Transverse colon (tissue), 4 donors: ENCODE measurements around the gene SFMBT1. TPM values are rescaled to one million over a fixed set of nuclear protein-coding genes. Genes with fewer than 3 reads are reported as not detected.

ENCODE experiments used
- DNase-seq: peaks from one replicate; pipeline ENCODE4 v3.0.0-alpha.2; 2019
- H3K27ac ChIP-seq, 4 donors: fragments of 200-600 bp; sonication (generic); 2 replicates each; pipeline ENCODE4 v1.5.1; 2016 to 2018; ENCODE audit warnings: inconsistent platforms in 4 of 4
- H3K27me3 ChIP-seq: fragments of 200-600 bp; sonication (generic); 2 replicates; pipeline ENCODE4 v1.5.1; 2017; ENCODE audit warnings: inconsistent platforms
- H3K36me3 ChIP-seq, 4 donors: fragments of 200-600 bp; sonication (generic); 2 replicates each; pipeline ENCODE4 v1.5.1; 2017 to 2019; ENCODE audit warnings: inconsistent platforms in 4 of 4
- H3K4me1 ChIP-seq, 4 donors: fragments of 200-600 bp; sonication (generic); 2 replicates each; pipeline ENCODE4 v1.5.1; 2017 to 2020; ENCODE audit warnings: inconsistent platforms in 4 of 4
- H3K4me3 ChIP-seq, 4 donors: fragments of 200-600 bp; sonication (generic); 1 replicate in 1 of 4; 2 replicates in 3 of 4; pipeline versions ENCODE4 v1.5.1 to v1.6.1; 2017 to 2019; ENCODE audit warnings: inconsistent platforms in 4 of 4
- H3K9me3 ChIP-seq, 2 donors: fragments of 200-600 bp; sonication (generic); 2 replicates each; pipeline ENCODE4 v1.5.1; 2017 to 2019; ENCODE audit warnings: inconsistent platforms in 2 of 2
- EP300 ChIP-seq: sonication (generic); formaldehyde crosslinking; IDR thresholded peaks from one replicate; pipeline ENCODE4 v1.6.1; 2017; ENCODE audit warnings: antibody characterized with exemption, low read depth
- POLR2A ChIP-seq: fragments of 450-650 bp; IDR thresholded peaks from one replicate; pipeline ENCODE4 v1.6.1; 2016; ENCODE audit warnings: antibody characterized with exemption, mild to moderate bottlenecking, moderate library complexity
- POLR2AphosphoS5 ChIP-seq, 3 donors: sonication (generic); formaldehyde crosslinking; IDR thresholded peaks; one replicate each; pipeline ENCODE4 v1.6.1; 2016; ENCODE audit warnings: antibody characterized with exemption in 3 of 3
- WGBS, 2 donors: methylation state at CpG; one replicate each; pipeline ENCODE4 v1.1.5; 2018; ENCODE audit warnings: low coverage in 1 of 2; 5-methylcytosine and 5-hydroxymethylcytosine counted together
- in situ Hi-C, 4 donors: fragments of 200-750 bp; cut with MboI; loops; one replicate each; pipeline versions ENCODE4 v1.15.0 to v1.15.1; 2017; ENCODE audit warnings: low sequenced_read_pairs in 3 of 4, low pct_ligation_motif_present in 1 of 4, low pct_unique_long_range_greater_than_20kb in 1 of 4
- intact Hi-C: fragments of 100-400 bp; cut with DNase I; formaldehyde crosslinking; loops from one replicate; pipeline ENCODE4 v1.15.1; 2023; ENCODE audit warnings: low total_unique reads
- total RNA-seq, 4 donors: library from RNA; depleted of rRNA; stranded (reverse); fragments of >200 nt; gene quantifications; one replicate each; pipeline ENCODE4 v1.1.0, GENCODE V29; 2016
- TF ChIP-seq, protein P1 (sequence below), 5 experiments: fragments of 200-600 bp in 3 of 5; fragments of 450-650 bp in 2 of 5; sonication (generic) in 3 of 5; IDR thresholded peaks; 1 replicate in 2 of 5; 2 replicates in 3 of 5; pipeline ENCODE4 v1.5.1; 2016 to 2017; ENCODE audit warnings: antibody characterized with exemption in 5 of 5, inconsistent platforms in 3 of 5, mild to moderate bottlenecking in 2 of 5, moderate library complexity in 1 of 5

SFMBT1 gene
- total RNA-seq, 4 donors from 2014 or later, result 1.9 to 33.0 (median 18.1) TPM

DNA sequence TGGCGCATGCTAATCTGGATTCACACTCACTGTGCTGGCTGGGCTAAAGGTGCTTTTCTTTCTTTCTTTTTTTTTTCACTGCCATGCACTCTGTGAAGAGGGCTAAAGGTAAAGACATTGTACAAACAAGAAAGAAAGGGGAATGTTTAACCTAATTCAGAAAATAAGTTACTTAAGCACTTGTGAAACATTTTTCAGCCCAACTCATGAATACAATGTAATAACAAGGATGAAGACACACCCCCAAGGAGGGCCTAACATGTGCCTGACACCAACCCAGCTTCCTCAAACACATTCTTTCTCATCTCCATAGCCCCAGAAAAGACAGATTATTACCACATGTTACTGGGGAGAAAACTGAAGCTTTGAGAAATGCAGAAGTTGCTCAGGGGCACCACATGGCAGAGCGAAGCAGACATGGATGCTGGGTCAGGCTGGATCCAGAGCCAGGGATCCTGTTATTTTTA, 154.2 kb downstream of the SFMBT1 start:
- no peak for DNase-seq
- in situ Hi-C loops, result no loop called here
- TF ChIP-seq EP300 (no peak), POLR2A (no peak), POLR2AphosphoS5 (IDR thresholded peaks at IDR 0.05) (no peak)
- TF ChIP-seq, protein P1, sequence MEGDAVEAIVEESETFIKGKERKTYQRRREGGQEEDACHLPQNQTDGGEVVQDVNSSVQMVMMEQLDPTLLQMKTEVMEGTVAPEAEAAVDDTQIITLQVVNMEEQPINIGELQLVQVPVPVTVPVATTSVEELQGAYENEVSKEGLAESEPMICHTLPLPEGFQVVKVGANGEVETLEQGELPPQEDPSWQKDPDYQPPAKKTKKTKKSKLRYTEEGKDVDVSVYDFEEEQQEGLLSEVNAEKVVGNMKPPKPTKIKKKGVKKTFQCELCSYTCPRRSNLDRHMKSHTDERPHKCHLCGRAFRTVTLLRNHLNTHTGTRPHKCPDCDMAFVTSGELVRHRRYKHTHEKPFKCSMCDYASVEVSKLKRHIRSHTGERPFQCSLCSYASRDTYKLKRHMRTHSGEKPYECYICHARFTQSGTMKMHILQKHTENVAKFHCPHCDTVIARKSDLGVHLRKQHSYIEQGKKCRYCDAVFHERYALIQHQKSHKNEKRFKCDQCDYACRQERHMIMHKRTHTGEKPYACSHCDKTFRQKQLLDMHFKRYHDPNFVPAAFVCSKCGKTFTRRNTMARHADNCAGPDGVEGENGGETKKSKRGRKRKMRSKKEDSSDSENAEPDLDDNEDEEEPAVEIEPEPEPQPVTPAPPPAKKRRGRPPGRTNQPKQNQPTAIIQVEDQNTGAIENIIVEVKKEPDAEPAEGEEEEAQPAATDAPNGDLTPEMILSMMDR (IDR thresholded peaks at IDR 0.05), result no peak

DNA sequence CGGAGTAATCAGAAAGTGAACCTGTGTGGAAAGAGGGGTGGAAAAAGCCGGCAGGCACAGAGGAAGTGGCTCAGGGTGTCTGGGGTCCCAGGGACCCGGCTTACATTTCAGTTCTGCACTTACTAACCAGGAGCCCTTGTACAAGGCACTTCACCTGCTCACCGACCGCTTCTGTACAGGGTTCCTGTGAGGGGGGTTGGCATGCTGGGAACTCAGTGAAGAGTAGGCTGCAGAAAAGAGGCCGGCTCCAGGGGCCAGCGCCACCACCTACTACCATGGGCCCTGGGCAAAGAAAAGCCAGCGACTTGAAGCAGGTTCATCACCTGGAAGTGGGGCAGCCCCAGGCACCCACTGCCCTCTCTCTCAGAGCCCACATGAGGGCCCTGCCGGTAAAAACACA, 154.7 kb downstream of the SFMBT1 start:
- Histone ChIP-seq H3K9me3 (no peaks in the 10 kb centered on the region), H3K27ac (peak overlapping the region in 1 of 4 donors; percentile 18), H3K4me1 (peaks cover 1 to 49% (median 24%) of the 10 kb centered on the region in 4 donors), H3K27me3 (no peaks in the 10 kb centered on the region), H3K4me3 (no peak overlapping the region), H3K36me3 (no peaks in the 10 kb centered on the region)
- in situ Hi-C loops (no loop called here), intact Hi-C loops (no loop called here)
- 64 to 76% methylated on average over 3 to 9 of the region's 9 CpGs for WGBS, 2 donors
- no peak for DNase-seq
- TF ChIP-seq POLR2AphosphoS5 (IDR thresholded peaks at IDR 0.05) (no peak), POLR2A (no peak)
- TF ChIP-seq, protein P1 (IDR thresholded peaks at IDR 0.05), result no peak

More for the DNA sequence above, 154.2 kb downstream of the SFMBT1 start:
- no peak overlapping the region for H3K4me3 ChIP-seq
- H3K9me3 ChIP-seq, result no peaks in the 10 kb centered on the region
- peak overlapping the region in 2 of 4 donors; percentile 47 to 67 for H3K27ac ChIP-seq
- WGBS, 2 donors, result 65 to 86% methylated on average over 2 of the region's 2 CpGs
- H3K4me1 ChIP-seq, result peaks cover 6 to 53% (median 27%) of the 10 kb centered on the region in 4 donors
- intact Hi-C loops, result no loop called here
- H3K36me3 ChIP-seq, result no peaks in the 10 kb centered on the region
- no peaks in the 10 kb centered on the region for H3K27me3 ChIP-seq

DNA sequence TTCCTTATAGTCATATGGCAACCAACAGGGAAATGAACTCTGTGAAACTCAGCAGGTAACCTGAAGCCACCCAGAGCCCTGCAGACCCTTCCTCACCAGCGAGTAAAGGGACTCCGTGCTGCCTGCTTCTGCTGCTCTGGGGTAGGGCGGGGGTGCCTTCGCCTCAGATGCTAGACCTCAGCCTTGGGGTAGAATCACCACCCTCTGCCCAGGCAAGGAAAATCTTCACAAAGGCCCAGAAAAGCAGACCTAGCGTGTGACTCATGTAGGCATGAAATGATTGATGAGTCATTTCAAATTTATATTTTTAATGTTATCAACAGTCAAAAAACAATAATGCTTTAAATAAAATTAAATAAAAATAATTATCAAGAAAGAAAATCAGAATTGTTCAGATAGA, 155.1 kb downstream of the SFMBT1 start:
- 91 to 100% methylated on average over 1 to 5 of the region's 5 CpGs for WGBS, 2 donors
- H3K27ac ChIP-seq, result no peak overlapping the region
- no peak for TF ChIP-seq POLR2A
- TF ChIP-seq POLR2AphosphoS5 (IDR thresholded peaks at IDR 0.05), result no peak
- in situ Hi-C loops, result no loop called here
- no peaks in the 10 kb centered on the region for H3K9me3 ChIP-seq
- H3K27me3 ChIP-seq, result no peaks in the 10 kb centered on the region
- no peaks in the 10 kb centered on the region for H3K36me3 ChIP-seq
- no peak overlapping the region for H3K4me3 ChIP-seq
- DNase-seq, result no peak
- intact Hi-C loops, result no loop called here
- peaks cover 0 to 44% (median 21%) of the 10 kb centered on the region in 4 donors for H3K4me1 ChIP-seq

DNA sequence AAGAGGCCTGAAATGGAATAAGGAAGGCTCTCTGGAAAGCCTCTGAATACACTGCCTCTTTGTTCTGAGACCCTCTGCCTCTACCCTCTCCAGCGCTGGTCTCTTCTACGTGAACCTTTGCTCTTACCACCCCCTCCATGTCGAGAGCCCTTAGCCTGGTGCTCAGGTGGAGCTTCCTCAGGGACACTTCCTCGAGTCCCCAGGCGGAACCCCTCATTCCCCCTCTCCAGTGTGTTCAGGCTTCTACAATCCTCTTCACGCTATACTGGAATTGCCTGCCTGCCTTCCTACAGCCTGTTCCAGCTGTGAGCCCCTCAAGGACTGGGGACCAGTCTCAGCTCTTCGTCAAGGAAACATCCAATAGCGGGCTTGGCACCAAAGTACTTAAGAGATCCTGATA, 156.0 kb downstream of the SFMBT1 start:
- Histone ChIP-seq H3K4me1 (peaks cover 0 to 37% (median 16%) of the 10 kb centered on the region in 4 donors), H3K27me3 (no peaks in the 10 kb centered on the region), H3K4me3 (no peak overlapping the region), H3K9me3 (no peaks in the 10 kb centered on the region), H3K27ac (no peak overlapping the region), H3K36me3 (no peaks in the 10 kb centered on the region)
- in situ Hi-C loops (no loop called here), intact Hi-C loops (no loop called here)
- WGBS, 2 donors, result 88 to 93% methylated on average over 7 to 8 of the region's 8 CpGs
- TF ChIP-seq EP300 (no peak), POLR2AphosphoS5 (IDR thresholded peaks at IDR 0.05) (no peak), POLR2A (no peak)
- TF ChIP-seq, protein P1 (IDR thresholded peaks at IDR 0.05), result no peak
- DNase-seq, result no peak

DNA sequence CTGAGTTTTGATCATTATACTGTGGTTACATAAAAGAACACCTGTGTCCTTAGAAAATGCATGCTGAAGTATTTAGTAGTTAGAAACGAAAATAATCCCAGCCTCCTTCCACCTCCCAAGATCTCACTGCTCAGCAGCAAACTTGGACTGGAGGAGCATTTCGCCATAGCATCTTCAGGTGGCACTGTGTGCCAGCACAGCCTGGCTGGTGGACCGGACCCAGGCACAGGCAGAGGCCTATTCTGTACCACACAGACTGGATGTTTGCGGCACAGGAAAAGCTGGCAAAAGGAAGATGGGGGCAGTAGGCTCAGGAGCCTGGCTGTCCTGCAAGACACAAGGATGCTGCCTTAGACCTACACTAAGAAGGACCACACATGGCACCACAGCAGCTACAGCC, 158.7 kb downstream of the SFMBT1 start:
- WGBS, 2 donors, result 88 to 96% methylated on average over 4 of the region's 4 CpGs

More for the DNA sequence above, 158.7 kb downstream of the SFMBT1 start:
- in situ Hi-C loops (no loop called here), intact Hi-C loops (no loop called here)
- Histone ChIP-seq H3K27me3 (no peaks in the 10 kb centered on the region), H3K36me3 (no peaks in the 10 kb centered on the region), H3K27ac (no peak overlapping the region), H3K4me1 (peaks cover 0 to 11% (median 5%) of the 10 kb centered on the region in 4 donors), H3K4me3 (no peak overlapping the region), H3K9me3 (no peaks in the 10 kb centered on the region)
- TF ChIP-seq EP300, result no peak
- no peak for TF ChIP-seq POLR2AphosphoS5 (IDR thresholded peaks at IDR 0.05)
- TF ChIP-seq, protein P1 (IDR thresholded peaks at IDR 0.05), result no peak
- TF ChIP-seq POLR2A, result no peak
- DNase-seq, result no peak
